GM21528 (cell line): Measurements from ENCODE around the gene ITGB5.

ENCODE experiments used
- ATAC-seq: cut with Tn5 transposase; IDR thresholded peaks from one replicate; pipeline ENCODE4 v1.9.1; 2021; ENCODE audit warnings: mild to moderate bottlenecking, moderate library complexity; ENCODE audit not compliant: unreplicated experiment, low FRiP score

Gene ITGB5

GRCh38 chr3:124895756-124896155 lies 8.6 kb upstream of the ITGB5 start:
- no peak for ATAC-seq

DNA sequence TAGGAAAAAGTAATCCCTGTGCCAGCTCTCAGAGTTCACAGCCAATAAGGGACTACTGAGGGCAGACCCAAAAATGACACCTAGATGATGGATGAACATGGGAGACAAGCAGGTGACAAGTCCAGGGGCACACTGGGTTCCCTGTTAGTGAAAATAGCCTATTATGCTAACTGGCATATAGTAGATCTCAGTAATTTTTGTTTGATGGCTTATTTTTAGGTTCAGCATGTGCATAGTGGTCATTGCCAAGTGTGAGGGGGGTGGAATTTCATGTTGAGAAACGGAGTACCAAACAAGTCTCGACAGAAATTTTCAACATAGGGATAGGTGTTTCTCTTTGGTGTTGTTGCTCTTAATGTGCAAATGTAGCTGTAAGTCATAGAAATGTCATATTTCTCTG lies 6.4 kb upstream of the ITGB5 start:
- no peak for ATAC-seq

GRCh38 chr3:124890573-124891190 lies 3.5 kb upstream of the ITGB5 start:
- ATAC-seq, result no peak

DNA sequence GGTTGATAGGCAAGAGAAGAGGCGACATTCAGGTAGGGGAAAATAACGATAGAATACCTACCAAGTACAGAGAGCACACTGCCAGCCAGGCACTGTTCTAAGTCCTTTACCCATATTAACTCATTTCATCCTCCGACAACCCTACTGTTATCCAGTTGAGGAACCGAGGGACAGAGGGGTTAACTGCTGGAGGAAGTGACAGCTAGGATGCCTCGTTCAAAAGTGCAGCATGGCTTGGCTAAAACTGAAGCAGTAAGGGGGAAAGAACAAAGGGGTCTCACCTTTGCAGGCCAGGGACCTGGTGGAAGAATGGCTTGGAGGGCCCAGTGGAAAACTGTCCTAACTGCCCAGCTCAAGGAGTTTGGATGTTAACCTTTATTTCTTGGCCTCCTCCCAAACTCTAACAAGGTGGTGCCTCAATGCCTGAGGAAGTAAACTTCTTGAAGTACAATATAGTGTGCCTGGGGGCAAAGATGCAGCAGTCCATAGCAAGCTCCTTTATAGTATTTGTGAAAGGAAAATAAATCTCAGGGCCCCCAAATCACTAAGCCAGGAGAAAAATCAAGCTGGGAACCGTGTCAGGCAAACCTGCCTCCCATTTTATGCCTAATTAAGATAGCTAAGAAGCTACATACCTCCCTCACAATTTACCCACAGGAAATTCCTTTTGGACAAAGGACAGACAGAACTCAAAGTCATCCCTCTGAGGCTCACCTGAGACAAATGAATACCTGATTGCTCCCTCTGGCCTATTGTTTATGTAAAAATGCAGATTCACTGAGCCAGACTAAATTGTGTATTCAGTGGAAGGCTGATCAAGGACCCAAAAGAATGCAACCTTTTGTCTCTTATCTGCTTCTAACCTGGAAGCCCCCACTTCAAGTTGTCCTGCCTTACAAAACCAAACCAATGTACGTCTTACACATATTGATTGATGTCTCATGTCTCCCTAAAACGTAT lies 1.6 kb upstream of the ITGB5 start:
- no peak for ATAC-seq

DNA sequence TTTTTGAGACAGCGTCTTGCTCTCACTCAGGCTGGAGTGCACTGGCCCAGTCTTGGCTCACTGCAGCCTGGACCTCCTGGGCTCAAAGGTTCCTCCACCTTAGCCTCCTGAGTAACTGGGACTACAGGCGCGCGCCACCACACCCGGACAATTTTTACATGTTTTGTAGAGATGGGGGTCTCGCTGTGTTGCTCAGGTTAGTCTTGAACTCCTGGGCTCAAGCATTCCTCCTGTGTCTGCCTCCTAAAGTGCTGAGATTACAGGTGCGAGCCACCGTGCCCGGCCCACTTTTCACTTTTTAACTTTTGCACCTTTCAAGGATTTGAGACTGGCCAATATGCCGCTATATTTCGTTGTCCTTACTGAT lies 750 bp upstream of the ITGB5 start:
- no peak for ATAC-seq

DNA sequence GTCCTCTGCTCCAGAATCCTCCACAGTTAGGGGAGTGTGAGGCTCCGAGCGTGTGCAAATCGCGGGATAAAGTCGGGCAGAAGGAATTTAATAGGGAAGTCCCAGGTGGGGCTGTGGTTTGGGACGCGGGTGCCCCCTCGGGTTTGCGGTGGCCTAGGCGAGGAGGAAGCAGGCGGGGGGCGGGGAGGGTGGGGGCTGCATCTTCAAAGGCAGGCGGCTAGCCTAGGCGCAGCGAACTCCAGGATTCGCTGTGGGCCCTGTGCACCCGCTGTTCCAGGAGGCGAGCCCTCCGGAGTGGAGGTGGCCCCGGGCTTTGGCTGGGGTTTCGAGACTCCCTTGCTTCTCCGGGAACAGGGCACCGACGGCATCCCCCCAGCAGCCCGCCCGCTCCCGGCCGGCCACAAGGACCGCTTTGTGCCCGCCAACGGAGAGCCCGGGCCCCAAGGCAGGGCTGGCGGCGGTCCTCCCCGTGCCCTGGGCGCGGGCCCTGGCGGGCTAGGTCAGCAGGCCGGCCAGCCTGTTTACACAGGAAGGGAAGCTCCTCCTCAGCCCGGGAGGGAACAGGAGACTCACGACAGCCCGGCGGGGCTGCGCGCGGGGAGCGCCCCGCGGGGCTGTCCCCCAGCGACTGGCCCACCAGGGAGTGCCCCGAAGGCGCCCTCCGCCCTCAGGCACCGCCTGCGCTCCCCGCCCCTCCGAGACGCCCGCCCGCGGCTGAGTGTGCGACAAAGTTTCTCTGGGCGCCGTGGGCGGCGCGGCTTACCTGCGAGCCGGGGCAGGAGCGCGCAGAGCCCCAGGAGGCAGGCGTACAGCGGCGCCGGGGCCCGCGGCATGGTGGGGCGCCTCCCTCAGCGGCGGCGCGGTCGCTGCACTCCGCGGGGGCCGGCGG lies 753 bp downstream of the ITGB5 start:
- no peak for ATAC-seq

GRCh38 chr3:124885466-124886167 lies 1.5 kb downstream of the ITGB5 start:
- no peak for ATAC-seq

DNA sequence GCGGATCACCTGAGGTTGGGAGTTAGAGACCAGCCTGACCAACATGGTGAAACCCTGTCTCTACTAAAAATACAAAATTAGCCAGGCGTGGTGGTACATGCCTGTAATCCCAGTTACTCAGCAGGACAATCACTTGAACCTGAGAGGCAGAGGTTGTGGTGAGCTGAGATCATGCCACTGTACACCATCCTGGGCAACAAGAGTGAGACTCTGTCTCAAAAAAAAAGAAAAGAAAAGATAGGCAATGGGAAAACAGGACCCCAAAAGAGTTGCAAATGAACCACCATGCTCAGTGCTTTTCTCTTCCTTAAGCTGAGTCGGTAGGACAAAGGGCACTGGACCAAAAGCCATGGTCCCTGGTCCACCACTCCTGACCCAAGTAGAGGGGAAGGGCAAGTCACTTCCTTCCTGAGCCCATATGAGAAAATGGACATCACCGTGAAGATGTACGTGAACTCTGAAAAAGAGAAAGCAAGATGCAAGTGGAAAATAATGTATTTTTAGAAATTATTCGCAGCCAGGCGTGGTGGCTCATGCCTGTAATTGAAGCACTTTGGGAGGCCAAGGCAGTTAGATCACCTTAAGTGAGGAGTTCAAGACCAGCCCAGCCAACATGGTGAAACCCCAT lies 2.6 kb downstream of the ITGB5 start:
- ATAC-seq, result no peak

DNA sequence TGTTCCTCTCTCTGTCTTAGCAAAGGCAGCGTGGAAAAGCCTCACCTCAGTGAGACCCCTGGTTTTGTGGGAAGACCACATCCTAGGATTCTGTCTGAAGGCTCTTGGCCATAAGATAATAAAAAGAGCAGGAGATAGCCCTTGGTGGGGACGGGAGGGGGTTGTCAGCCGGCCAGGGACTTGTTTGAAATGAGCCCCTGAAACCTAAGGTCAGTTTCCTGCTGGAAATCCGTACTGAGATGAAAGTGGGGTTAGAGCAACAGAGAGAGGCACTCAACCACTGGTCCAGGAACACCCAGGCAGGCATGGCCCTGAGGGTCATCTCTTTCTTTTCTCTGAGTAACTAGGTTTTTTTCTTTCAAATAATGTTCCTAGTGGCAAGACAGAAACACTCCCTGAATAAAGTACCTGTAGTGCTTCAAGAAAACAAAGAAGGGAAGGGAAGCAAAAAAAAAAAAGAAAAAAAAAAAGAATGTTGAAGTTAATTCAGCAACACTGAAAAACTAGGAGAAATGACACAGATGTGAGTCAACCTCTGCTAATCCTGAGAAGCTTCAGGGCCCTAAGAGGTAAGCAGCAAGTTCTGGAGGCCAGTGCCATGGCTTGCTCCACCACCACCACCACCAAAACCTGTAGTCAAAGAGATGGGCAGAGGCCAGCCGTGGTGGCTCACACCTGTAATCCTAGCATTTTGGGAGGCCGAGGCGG lies 3.2 kb downstream of the ITGB5 start:
- ATAC-seq, result no peak

GRCh38 chr3:124882816-124883747 lies 4.1 kb downstream of the ITGB5 start:
- no peak for ATAC-seq

GRCh38 chr3:124881976-124882697 lies 5.0 kb downstream of the ITGB5 start:
- no peak for ATAC-seq

- ATAC-seq, result no peak
Observed at GRCh38 chr3:124879337-124879680, 7.9 kb downstream of the ITGB5 start.

DNA sequence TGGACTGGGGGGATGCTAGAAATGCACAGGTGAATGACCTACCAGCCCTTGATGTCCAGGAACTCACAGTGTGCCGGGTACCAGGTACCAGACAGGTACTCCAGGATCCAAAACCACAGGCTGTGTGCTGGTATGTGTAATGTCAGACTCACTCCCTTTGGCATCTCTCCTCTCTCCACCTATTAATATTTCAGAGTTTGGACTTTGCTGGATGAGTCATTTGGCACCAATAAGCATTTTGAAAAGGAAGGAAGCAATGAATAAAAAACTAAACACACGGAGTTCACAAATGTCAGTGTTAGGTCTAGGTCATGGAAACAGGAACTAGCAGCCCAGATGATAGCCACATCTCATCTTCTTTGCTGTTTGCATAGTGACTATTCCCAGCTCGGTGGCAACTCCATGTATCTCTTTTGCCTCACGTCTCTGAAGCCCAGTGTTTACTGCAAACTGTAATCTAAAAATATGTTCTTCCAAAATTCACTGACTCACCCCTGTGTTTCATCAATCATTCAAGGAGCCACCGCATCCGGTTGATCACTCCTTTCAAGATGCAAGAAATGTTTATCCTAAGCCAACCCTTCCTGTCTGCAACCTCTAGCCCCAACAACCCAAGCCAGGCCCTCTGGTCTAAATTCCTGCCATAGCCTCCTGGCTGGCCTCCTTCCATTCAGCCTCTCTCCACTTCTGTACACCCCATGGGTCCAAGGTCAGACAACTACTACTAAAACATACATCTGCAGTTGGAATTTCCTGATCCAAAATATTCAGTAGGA lies 8.4 kb downstream of the ITGB5 start:
- ATAC-seq, result no peak

GRCh38 chr3:124877674-124878073 lies 9.5 kb downstream of the ITGB5 start:
- no peak for ATAC-seq

GRCh38 chr3:124876401-124876878 lies 10.7 kb downstream of the ITGB5 start:
- no peak for ATAC-seq

DNA sequence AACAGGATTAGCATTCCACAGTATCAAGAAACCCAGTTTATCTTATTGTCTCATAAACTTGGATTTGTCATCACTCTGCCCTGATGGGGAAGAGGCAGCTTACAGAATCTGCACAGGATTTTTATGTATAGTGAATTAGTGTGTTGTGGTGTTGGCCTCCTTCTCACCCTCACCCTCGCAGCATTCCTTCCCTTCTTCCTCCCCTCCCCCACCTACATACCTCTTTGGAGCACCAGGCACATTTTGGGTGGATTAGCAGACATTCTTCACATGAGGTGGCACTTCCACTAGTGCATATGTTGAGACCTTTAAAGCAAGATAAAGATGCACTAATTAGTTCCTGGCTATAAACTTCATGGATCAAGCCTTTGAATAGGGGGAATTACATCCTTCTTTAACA lies 13.9 kb downstream of the ITGB5 start:
- no peak for ATAC-seq

DNA sequence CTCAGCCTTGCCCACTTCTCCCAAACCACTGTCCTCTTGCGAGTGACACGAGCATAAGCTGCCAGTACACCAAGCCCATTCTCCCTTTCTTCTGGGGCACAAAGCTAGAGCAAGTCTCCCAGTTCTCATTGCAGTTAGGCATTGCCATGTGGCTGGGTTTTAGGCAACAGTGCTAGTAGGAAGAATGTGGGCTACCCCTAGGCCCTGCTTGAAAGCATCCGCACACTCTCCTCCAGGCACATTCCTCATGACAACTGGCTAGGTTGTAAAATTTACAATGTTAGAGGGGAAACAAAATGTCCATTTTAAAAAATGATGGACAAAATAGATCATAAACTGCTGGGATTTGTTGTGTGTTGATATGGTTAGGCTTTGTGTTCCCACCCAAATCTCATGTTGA lies 19.7 kb downstream of the ITGB5 start:
- no peak for ATAC-seq
